SU-DHL-6 (cell line): ENCODE data around the gene IRGQ.

ENCODE experiments used
- H2AFZ ChIP-seq: fragments of 200-600 bp; sonication (generic); 2 replicates; pipeline ENCODE4 v1.6.1; 2014; ENCODE audit warnings: low read depth, mild to moderate bottlenecking, moderate library complexity, mixed read lengths, antibody characterized with exemption, low read length; ENCODE audit not compliant: severe bottlenecking
- H3F3A ChIP-seq: fragments of 200-600 bp; shearing (Covaris generic); 2 replicates; pipeline ENCODE4 v1.6.0; 2016; ENCODE audit warnings: antibody characterized with exemption, mild to moderate bottlenecking; ENCODE audit not compliant: insufficient read depth
- H3K27ac ChIP-seq: fragments of 200-600 bp; sonication (generic); 2 replicates; pipeline ENCODE4 v1.5.1; 2016; ENCODE audit warnings: low read depth, mild to moderate bottlenecking, low read length, moderate library complexity, mixed read lengths
- H3K27me3 ChIP-seq: fragments of 200-600 bp; sonication (generic), shearing (Covaris generic); 2 replicates; pipeline ENCODE4 v1.6.0; 2014; ENCODE audit warnings: mild to moderate bottlenecking, low read length
- H3K36me3 ChIP-seq: fragments of 200-600 bp; sonication (generic); 2 replicates; pipeline ENCODE4 v1.6.1; 2014; ENCODE audit warnings: mild to moderate bottlenecking, low read length, mixed read lengths
- H3K4me2 ChIP-seq: fragments of 300-600, 200-600 bp; shearing (Covaris generic), sonication (generic); 2 replicates; pipeline ENCODE4 v1.6.0; 2014; ENCODE audit warnings: low read length, low read depth, mild to moderate bottlenecking; ENCODE audit not compliant: poor library complexity, severe bottlenecking
- H3K4me3 ChIP-seq: fragments of 200-600 bp; sonication (generic); 2 replicates; pipeline ENCODE4 v1.5.1; 2014; ENCODE audit warnings: antibody characterized with exemption, low read length, mild to moderate bottlenecking, mixed read lengths; ENCODE audit not compliant: insufficient read depth, poor library complexity, severe bottlenecking
- H3K79me2 ChIP-seq: fragments of 200-600 bp; sonication (generic); 2 replicates; pipeline ENCODE4 v1.6.1; 2014; ENCODE audit warnings: mild to moderate bottlenecking, low read length, moderate library complexity; ENCODE audit not compliant: insufficient read depth
- H3K9ac ChIP-seq: fragments of 200-600 bp; sonication (generic); 2 replicates; pipeline ENCODE4 v1.7.0; 2014; ENCODE audit warnings: mild to moderate bottlenecking, low read length
- H3K9me2 ChIP-seq: fragments of 200-600 bp; sonication (generic); replicated peaks from 2 replicates; pipeline ENCODE4 v1.6.1; 2014; ENCODE audit warnings: low read length; ENCODE audit not compliant: insufficient read depth
- H3K9me3 ChIP-seq: fragments of 200-600 bp; sonication (generic); 2 replicates; pipeline ENCODE4 v1.6.1; 2014; ENCODE audit warnings: low read length, mixed read lengths; ENCODE audit not compliant: insufficient read depth
- H4K20me1 ChIP-seq: fragments of 200-600 bp; sonication (generic); 2 replicates; pipeline ENCODE4 v1.6.1; 2014; ENCODE audit warnings: low read depth, mild to moderate bottlenecking, antibody characterized with exemption, low read length, moderate library complexity, mixed read lengths
- CTCF ChIP-seq: fragments of 200-600 bp; sonication (generic); IDR thresholded peaks from one replicate; pipeline ENCODE4 v1.5.1; 2017; ENCODE audit warnings: antibody characterized with exemption, mild to moderate bottlenecking, low read length, moderate library complexity; ENCODE audit not compliant: insufficient read depth, poor library complexity, severe bottlenecking
- EZH2phosphoT487 ChIP-seq: fragments of 200-600 bp; sonication (generic), shearing (Covaris generic); conservative IDR thresholded peaks from 2 replicates; pipeline ENCODE4 v1.6.1; 2018; ENCODE audit warnings: mild to moderate bottlenecking, antibody characterized with exemption, low read length, moderate library complexity, mixed read lengths

The IRGQ gene

GRCh38 chr19:43575156-43575950 lies 20.6 kb downstream of the IRGQ start, which contains the start of the genes PINLYP and XRCC1:
Gene PINLYP, plus strand, starts transcription at chr19:43575801. Its CDS starts 1,391 bp downstream, at chr19:43577192.
Gene XRCC1, minus strand, starts transcription at chr19:43575527. Its CDS starts 69 bp downstream, at chr19:43575458.
- H3K27me3 ChIP-seq: no peaks in the 10 kb centered on the region
- H3K4me3 ChIP-seq: peak within 1 kb of the TSS; percentile 98
- H3K9me2 ChIP-seq: no peaks in the 10 kb centered on the region
- H3K36me3 ChIP-seq: no peaks in the 10 kb centered on the region
- H3K79me2 ChIP-seq: peaks cover 8% of the 10 kb centered on the region; the same call in 1 of the 2 replicates
- H3K9me3 ChIP-seq: no peaks in the 10 kb centered on the region
- TF ChIP-seq CTCF (no peak), EZH2phosphoT487 (no peak)
- peak within 1 kb of the TSS; percentile 83 for H2AFZ ChIP-seq
- peak within 1 kb of the TSS; percentile 96 for H3K9ac ChIP-seq
- peak within 1 kb of the TSS; percentile 80 for H3K4me2 ChIP-seq
- peak within 1 kb of the TSS; percentile 29; the same call in 1 of the 2 replicates for H3K27ac ChIP-seq
- no peaks in the 10 kb centered on the region for H3F3A ChIP-seq
- H4K20me1 ChIP-seq: no peaks in the 10 kb centered on the region

- no peaks in the 10 kb centered on the region for H3K9me2 ChIP-seq
- TF ChIP-seq CTCF: no peak
- H2AFZ ChIP-seq: peak overlapping the region; percentile 83
- H3K9ac ChIP-seq: peak overlapping the region; percentile 96
- no peaks in the 10 kb centered on the region for H3K27me3 ChIP-seq
- no peaks in the 10 kb centered on the region for H3K36me3 ChIP-seq
- peaks cover 10% of the 10 kb centered on the region; the same call in 1 of the 2 replicates for H3K79me2 ChIP-seq
- H3F3A ChIP-seq: no peaks in the 10 kb centered on the region
- H3K4me3 ChIP-seq: peak overlapping the region; percentile 98
- no peaks in the 10 kb centered on the region for H4K20me1 ChIP-seq
- H3K9me3 ChIP-seq: no peaks in the 10 kb centered on the region
- peak overlapping the region; percentile 80 for H3K4me2 ChIP-seq
- H3K27ac ChIP-seq: no peak overlapping the region; the same call in 1 of the 2 replicates
These were observed 21.3 kb downstream of the IRGQ start for GRCh38 chr19:43574424-43575155.

- Histone ChIP-seq H4K20me1 (no peaks in the 10 kb centered on the region), H3K79me2 (peaks cover 11% of the 10 kb centered on the region; the same call in 1 of the 2 replicates), H3K4me3 (no peak overlapping the region), H3K9me3 (no peaks in the 10 kb centered on the region), H3K27ac (no peak overlapping the region), H3F3A (no peaks in the 10 kb centered on the region), H2AFZ (no peak overlapping the region), H3K36me3 (no peaks in the 10 kb centered on the region), H3K27me3 (no peaks in the 10 kb centered on the region), H3K4me2 (no peak overlapping the region), H3K9me2 (no peaks in the 10 kb centered on the region), H3K9ac (no peak overlapping the region)
- TF ChIP-seq EZH2phosphoT487 (no peak), CTCF (no peak)
These were observed 23.8 kb downstream of the IRGQ start for GRCh38 chr19:43572171-43572588.
